Muscle of leg (tissue), 11 donors: ENCODE measurements around the gene HES1. TPM values are rescaled to one million over a fixed set of nuclear protein-coding genes. Genes with fewer than 3 reads are reported as not detected.

Source experiments
- DNase-seq: peaks from one replicate; pipeline ENCODE4 v3.0.0; 2013
- H3K27ac ChIP-seq: one replicate; pipeline ENCODE4 v1.5.1; 2013; ENCODE audit warnings: mild to moderate bottlenecking, low read length, control low read depth
- H3K27me3 ChIP-seq: one replicate; pipeline ENCODE4 v1.6.1; 2013; ENCODE audit warnings: low read length; ENCODE audit not compliant: control insufficient read depth, insufficient read depth
- H3K36me3 ChIP-seq: one replicate; pipeline ENCODE4 v1.6.1; 2013; ENCODE audit warnings: low read length; ENCODE audit not compliant: control insufficient read depth, insufficient read depth
- H3K4me1 ChIP-seq: one replicate; pipeline ENCODE4 v1.6.1; 2013; ENCODE audit warnings: low read length; ENCODE audit not compliant: control insufficient read depth, insufficient read depth
- H3K4me3 ChIP-seq: one replicate; pipeline ENCODE4 v1.5.1; 2013; ENCODE audit warnings: low read length, control low read depth
- H3K9me3 ChIP-seq: replicated peaks from 2 replicates; pipeline ENCODE4 v1.6.1; 2013; ENCODE audit warnings: low read depth, low read length; ENCODE audit not compliant: control insufficient read depth
- WGBS: methylation state at CpG from one replicate; pipeline ENCODE4 v1.1.5; 2013; ENCODE audit warnings: missing lambda C conversion rate; ENCODE audit not compliant: insufficient coverage; 5-methylcytosine and 5-hydroxymethylcytosine counted together
- polyA plus RNA-seq, 8 donors: library from polyadenylated mRNA; unstranded; fragments of 120-200 nt; gene quantifications; one replicate each; pipeline versions ENCODE4 v1.2.1 to v1.2.3, GENCODE V29; 2013; ENCODE audit warnings: inconsistent platforms in 1 of 8, low replicate concordance in 1 of 8; ENCODE audit not compliant: insufficient read length in 8 of 8, insufficient read depth in 1 of 8
- total RNA-seq: library from RNA; stranded (reverse); fragments of 120-200 nt; gene quantifications from one replicate; pipeline ENCODE4 v1.2.4, GENCODE V29; 2013

The HES1 gene
- total and polyA plus RNA-seq, 9 donors, result 26.2 to 45.1 (median 35.4) TPM

- under 1% methylated on average over 56 of the region's 71 CpGs for WGBS
- H3K27me3 ChIP-seq, result peaks cover 19% of the 10 kb centered on the region
- H3K4me1 ChIP-seq, result peaks cover 71% of the 10 kb centered on the region
- H3K4me3 ChIP-seq, result peak overlapping the region; percentile 62
- no peaks in the 10 kb centered on the region for H3K9me3 ChIP-seq
- peak overlapping the region; percentile 95 for H3K27ac ChIP-seq
- peaks cover 9% of the 10 kb centered on the region for H3K36me3 ChIP-seq
- DNase-seq, result no peak
Observed at GRCh38 chr3:194134231-194134756, 1.7 kb upstream of the HES1 start.

DNA sequence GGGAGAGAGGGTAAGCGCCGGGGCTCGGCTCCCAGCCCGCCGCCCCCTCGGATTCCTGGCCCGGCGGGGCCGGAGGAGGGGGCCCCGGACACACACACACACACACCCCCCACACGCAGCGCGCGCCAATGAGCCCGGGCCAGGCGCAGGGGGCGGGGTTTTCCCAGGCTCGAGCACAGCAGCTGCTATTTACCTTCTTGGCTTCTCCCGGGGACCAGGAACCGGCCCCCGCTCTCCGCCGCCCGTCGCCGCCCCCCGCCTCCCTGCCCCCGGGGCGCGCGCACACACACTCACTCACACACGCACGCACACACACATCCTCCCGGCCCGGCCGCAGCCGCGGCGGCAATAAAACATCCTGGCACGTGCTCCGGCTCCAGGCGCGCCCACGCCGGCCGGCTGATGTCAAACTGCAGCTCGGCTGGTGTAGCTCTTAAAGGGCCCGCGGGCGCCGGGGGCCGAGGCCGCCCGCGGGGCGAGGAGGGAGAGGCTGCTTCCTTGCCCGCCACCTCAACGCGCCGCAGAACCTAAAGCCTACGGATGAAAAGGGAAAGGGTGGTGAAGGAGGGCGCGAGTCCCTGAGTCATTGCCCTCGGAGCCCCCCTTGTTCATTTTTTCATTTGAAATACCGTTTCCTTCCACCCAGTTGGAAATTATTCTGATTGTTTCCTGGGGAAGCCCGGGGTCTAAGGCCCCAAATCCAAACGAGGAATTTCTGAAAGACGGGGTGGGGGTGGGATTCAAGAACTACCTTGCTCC, 1.0 kb upstream of the HES1 start:
- Histone ChIP-seq H3K4me3 (peak overlapping the region; percentile 62), H3K27me3 (peaks cover 16% of the 10 kb centered on the region), H3K4me1 (peaks cover 71% of the 10 kb centered on the region), H3K36me3 (peaks cover 9% of the 10 kb centered on the region), H3K9me3 (no peaks in the 10 kb centered on the region), H3K27ac (peak overlapping the region; percentile 95)
- under 1% methylated on average over 44 of the region's 68 CpGs for WGBS
- DNase-seq, result peak; percentile 99

- H3K36me3 ChIP-seq, result peaks cover 9% of the 10 kb centered on the region
- H3K4me3 ChIP-seq, result peak overlapping the region; percentile 62
- peak overlapping the region; percentile 75 for H3K27ac ChIP-seq
- no peaks in the 10 kb centered on the region for H3K9me3 ChIP-seq
- peaks cover 68% of the 10 kb centered on the region for H3K4me1 ChIP-seq
- no CpG with 5 or more reads among the region's 4 CpGs for WGBS
- no peak for DNase-seq
- H3K27me3 ChIP-seq, result peaks cover 18% of the 10 kb centered on the region
Observed at GRCh38 chr3:194135516-194135805, 487 bp upstream of the HES1 start.

DNA sequence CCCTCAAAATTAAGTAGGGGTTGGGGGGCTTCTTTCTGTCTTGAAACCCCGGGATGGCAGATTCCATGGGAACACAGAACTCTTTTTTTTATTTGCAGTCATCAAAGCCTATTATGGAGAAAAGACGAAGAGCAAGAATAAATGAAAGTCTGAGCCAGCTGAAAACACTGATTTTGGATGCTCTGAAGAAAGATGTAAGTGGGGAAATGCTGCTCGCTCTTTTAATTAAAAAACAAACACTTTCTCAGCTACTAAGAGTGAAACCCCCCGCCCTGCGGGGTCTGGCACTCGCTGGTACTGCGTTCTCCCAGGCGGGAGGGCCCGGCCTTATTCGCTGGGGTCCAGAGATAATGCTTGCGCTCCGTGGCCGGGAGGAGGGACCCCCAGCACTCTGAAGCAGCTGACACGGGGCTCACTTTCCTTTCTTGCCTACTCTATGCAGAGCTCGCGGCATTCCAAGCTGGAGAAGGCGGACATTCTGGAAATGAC, 615 bp downstream of the HES1 start:
- H3K27ac ChIP-seq, result peak overlapping the region; percentile 94
- H3K4me1 ChIP-seq, result peaks cover 64% of the 10 kb centered on the region
- peak overlapping the region; percentile 75 for H3K4me3 ChIP-seq
- DNase-seq, result no peak
- H3K36me3 ChIP-seq, result peaks cover 9% of the 10 kb centered on the region
- H3K27me3 ChIP-seq, result peaks cover 20% of the 10 kb centered on the region
- no peaks in the 10 kb centered on the region for H3K9me3 ChIP-seq
- 0% methylated on average over 14 of the region's 17 CpGs for WGBS

- H3K4me3 ChIP-seq, result peak overlapping the region; percentile 75
- H3K9me3 ChIP-seq, result no peaks in the 10 kb centered on the region
- DNase-seq, result peak; percentile 86
- under 1% methylated on average over 21 of the region's 34 CpGs for whole genome bisulfite sequencing
- peaks cover 9% of the 10 kb centered on the region for H3K36me3 ChIP-seq
- H3K27me3 ChIP-seq, result peaks cover 17% of the 10 kb centered on the region
- peaks cover 64% of the 10 kb centered on the region for H3K4me1 ChIP-seq
- peak overlapping the region; percentile 94 for H3K27ac ChIP-seq
Observed at GRCh38 chr3:194137008-194137505, 1.1 kb downstream of the HES1 start.

DNA sequence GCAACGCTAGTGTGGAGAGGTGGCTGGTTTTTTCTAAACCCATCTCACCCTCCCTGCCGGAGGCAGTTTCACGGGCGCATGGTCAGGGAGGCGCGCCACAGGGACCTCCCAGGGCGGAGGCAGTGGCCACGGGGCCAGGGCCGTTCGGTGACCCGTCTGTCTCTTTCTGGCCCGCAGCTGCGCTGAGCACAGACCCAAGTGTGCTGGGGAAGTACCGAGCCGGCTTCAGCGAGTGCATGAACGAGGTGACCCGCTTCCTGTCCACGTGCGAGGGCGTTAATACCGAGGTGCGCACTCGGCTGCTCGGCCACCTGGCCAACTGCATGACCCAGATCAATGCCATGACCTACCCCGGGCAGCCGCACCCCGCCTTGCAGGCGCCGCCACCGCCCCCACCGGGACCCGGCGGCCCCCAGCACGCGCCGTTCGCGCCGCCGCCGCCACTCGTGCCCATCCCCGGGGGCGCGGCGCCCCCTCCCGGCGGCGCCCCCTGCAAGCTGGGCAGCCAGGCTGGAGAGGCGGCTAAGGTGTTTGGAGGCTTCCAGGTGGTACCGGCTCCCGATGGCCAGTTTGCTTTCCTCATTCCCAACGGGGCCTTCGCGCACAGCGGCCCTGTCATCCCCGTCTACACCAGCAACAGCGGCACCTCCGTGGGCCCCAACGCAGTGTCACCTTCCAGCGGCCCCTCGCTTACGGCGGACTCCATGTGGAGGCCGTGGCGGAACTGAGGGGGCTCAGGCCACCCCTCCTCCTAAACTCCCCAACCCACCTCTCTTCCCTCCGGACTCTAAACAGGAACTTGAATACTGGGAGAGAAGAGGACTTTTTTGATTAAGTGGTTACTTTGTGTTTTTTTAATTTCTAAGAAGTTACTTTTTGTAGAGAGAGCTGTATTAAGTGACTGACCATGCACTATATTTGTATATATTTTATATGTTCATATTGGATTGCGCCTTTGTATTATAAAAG, 1.8 kb downstream of the HES1 start:
- Histone ChIP-seq H3K27me3 (peaks cover 15% of the 10 kb centered on the region), H3K4me3 (peak overlapping the region; percentile 75), H3K9me3 (no peaks in the 10 kb centered on the region), H3K36me3 (peaks cover 9% of the 10 kb centered on the region), H3K4me1 (peaks cover 64% of the 10 kb centered on the region), H3K27ac (peak overlapping the region; percentile 94)
- peak; percentile 69 for DNase-seq
- WGBS, result under 1% methylated on average over 49 of the region's 69 CpGs

- peak; percentile 69 for DNase-seq
- WGBS, result 15% methylated on average over 4 of the region's 4 CpGs
- peaks cover 14% of the 10 kb centered on the region for H3K27me3 ChIP-seq
- no peaks in the 10 kb centered on the region for H3K9me3 ChIP-seq
- H3K36me3 ChIP-seq, result peaks cover 9% of the 10 kb centered on the region
- H3K4me3 ChIP-seq, result peak overlapping the region; percentile 75
- H3K4me1 ChIP-seq, result peaks cover 58% of the 10 kb centered on the region
- peak overlapping the region; percentile 91 for H3K27ac ChIP-seq
Observed at GRCh38 chr3:194138732-194139070, 2.8 kb downstream of the HES1 start.

DNA sequence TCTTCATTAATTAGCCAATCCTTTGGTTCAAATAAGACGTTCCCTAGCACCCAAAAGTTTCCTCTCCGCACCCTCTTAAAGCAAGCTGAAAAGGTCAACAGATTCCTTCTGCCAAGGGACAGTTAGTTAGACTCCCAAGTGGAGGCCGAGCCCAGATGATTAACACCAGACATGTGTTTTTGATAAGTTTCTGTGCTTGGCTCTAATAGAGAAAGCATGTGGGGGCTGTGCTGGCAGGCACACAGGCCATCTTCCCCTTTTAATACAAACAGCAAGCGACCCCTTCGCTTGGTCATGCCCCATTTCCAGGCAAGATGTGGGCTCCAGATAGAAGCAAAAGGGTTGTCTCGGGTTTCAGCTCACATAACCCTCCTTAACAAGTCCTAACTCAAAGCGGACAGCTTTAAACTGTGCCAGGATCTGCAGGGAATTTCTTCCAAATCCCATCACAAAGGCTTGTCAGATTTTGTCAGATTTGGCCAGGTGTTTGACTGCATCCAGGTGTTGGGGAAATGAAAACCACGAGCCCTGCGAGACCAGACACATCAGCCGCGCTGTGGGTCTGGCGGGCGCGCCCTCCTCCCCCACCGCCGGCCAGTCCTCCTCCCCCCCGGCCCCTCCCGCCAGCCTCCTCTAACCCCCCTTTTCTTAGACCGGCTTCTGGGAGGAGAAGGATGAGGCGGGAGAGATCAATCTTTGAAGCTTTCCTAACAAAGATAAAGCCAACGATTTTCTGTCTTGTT, 3.3 kb downstream of the HES1 start:
- DNase-seq, result peak; percentile 87
- Histone ChIP-seq H3K4me1 (peaks cover 59% of the 10 kb centered on the region), H3K9me3 (no peaks in the 10 kb centered on the region), H3K36me3 (peaks cover 9% of the 10 kb centered on the region), H3K4me3 (peak overlapping the region; percentile 75), H3K27me3 (peaks cover 13% of the 10 kb centered on the region), H3K27ac (peak overlapping the region; percentile 91)
- WGBS, result 3% methylated on average over 5 of the region's 21 CpGs

DNA sequence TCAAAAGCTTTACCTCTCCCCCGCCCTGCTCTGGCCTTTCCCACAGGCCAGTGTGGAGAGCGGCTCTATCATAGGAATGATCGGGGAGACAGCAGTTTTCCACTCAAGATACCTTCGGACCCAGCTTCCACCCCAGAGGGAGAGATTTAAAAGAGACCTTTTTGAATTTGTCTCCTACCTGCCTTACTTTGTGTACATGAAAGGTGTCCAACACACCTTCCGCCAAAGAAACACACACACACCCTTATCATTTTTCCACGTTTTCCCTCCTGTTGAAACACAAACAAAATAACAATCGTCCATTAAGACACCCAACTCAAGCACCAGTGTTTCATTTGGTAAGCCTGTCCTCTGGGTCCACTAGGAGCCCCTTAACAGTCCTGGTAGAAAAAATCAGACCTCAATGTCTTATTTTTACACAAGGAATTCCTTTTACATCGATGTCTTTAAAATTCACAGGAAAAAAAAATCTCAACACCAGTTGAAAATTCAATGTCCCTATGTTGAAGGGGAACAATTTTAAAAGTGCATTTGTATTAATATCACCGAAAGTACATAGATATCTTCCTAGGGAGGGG, 4.0 kb downstream of the HES1 start:
- DNase-seq, result peak; percentile 31
- 50% methylated on average over 4 of the region's 9 CpGs for WGBS
- Histone ChIP-seq H3K36me3 (peaks cover 9% of the 10 kb centered on the region), H3K27ac (peak overlapping the region; percentile 91), H3K4me1 (peaks cover 59% of the 10 kb centered on the region), H3K4me3 (no peak overlapping the region), H3K9me3 (no peaks in the 10 kb centered on the region), H3K27me3 (peaks cover 13% of the 10 kb centered on the region)
